IPS DF 19.7 (cell line): Measurements from ENCODE around the gene PRR19.

Experiments
- DNase-seq: peaks from one replicate; pipeline ENCODE4 v3.0.0-alpha.2; 2013; ENCODE audit warnings: low read depth, low spot score

PRR19 gene

GRCh38 chr19:42349378-42350107, 47.6 kb downstream of the PRR19 start:
- no peak for DNase-seq

GRCh38 chr19:42350417-42350816, 48.5 kb downstream of the PRR19 start:
- DNase-seq: no peak

- no peak for DNase-seq
Observed at GRCh38 chr19:42351079-42351735, 49.3 kb downstream of the PRR19 start.

- DNase-seq: no peak
Observed at GRCh38 chr19:42352301-42353259, 50.6 kb downstream of the PRR19 start.

GRCh38 chr19:42353341-42354015, 51.5 kb downstream of the PRR19 start:
- DNase-seq: no peak

GRCh38 chr19:42355896-42356295, 54.0 kb downstream of the PRR19 start:
- no peak for DNase-seq

GRCh38 chr19:42356686-42357085, 54.8 kb downstream of the PRR19 start:
- no peak for DNase-seq

- no peak for DNase-seq
Observed at GRCh38 chr19:42357290-42357689, 55.4 kb downstream of the PRR19 start.
